ENCODE results near the gene AUTS2. TPM values are rescaled to one million over a fixed set of nuclear protein-coding genes. Genes with fewer than 3 reads are reported as not detected.
A peak's percentile ranks its signal among the peaks of the same experiment; 100 is the strongest.

Gene AUTS2
- polyA plus RNA-seq, 6 donors from 2014 or later, result 8.8 to 28.0 (median 20.9) TPM

DNA sequence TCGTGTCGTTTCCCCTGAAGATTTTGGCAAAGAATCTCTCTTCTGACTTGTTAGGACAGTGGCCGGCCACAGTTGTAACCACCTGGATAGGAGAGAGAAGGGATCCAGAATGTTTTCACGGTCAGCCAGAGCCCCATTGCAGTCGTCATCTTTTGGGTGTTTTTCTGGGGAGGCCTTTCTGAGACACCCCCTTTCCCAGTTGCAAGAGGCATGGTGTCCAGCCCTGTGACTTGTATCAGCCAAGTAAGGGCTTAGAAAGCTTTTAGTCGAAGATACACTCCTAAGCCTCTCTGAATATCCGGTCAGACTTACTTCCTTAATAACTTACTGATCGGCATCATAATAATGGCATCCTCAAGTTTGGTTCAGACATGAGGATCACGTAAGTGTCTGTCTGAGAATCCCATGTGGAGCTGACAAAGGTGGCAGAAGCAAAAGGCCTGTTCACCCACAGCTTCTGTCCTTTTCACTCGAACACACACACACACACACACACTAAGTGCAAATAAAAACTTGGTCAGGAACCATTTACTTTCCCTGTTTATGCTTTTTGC is 1098.0 kb downstream of the AUTS2 start:
- no peaks in the 10 kb centered on the region for H3K9me3 Mint-ChIP-seq
- H3K27ac Mint-ChIP-seq, result no peak overlapping the region
- DNase-seq, result no peak

GRCh38 chr7:70698219-70698832 is 1100.1 kb downstream of the AUTS2 start:
- H3K36me3 Mint-ChIP-seq, result peaks cover 0 to 5% of the 10 kb centered on the region in 2 donors
- peaks cover 7 to 18% (median 13%) of the 10 kb centered on the region in 3 donors for H3K27me3 Mint-ChIP-seq
- DNase-seq (peak; percentile 26), ATAC-seq (ENCODE audit: low read depth in 2 of 2) (no peak)
- no peak overlapping the region for H3K27ac Mint-ChIP-seq
- H3K4me3 Mint-ChIP-seq, result peak overlapping the region in 1 of 8 donors; percentile 20
- H3K9me3 Mint-ChIP-seq, result no peaks in the 10 kb centered on the region
- H3K4me1 Mint-ChIP-seq, result peaks cover 4 to 12% (median 10%) of the 10 kb centered on the region in 3 donors

More for the DNA sequence above, 1098.0 kb downstream of the AUTS2 start:
- ATAC-seq (ENCODE audit: low read depth in 2 of 2), result no peak
- Mint-ChIP-seq H3K36me3 (peaks cover 0 to 5% of the 10 kb centered on the region in 2 donors), H3K4me3 (peak overlapping the region in 7 of 8 donors; percentile 83 to 95 (median 91)), H3K4me1 (peaks cover 7 to 18% (median 16%) of the 10 kb centered on the region in 3 donors), H3K27me3 (peaks cover 7 to 24% (median 21%) of the 10 kb centered on the region in 3 donors)

DNA sequence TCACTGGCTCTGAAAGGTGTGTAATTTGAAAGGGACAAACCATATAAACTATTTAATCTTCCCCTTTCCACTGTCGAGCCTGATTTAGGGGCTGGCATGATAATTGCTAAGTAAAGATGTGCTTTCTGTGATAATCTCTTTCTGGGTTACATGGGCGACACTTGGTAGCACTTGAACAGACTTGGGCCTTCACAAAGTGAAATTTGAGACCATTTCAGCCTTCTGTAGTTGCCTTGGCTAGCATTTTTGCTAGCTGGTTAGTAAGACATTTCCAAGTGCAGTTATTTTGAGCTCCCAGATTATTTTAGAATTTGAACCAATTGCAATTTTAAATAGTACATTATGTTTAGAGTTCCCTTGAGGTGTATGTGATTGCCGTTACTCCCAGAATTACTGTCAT is 1101.0 kb downstream of the AUTS2 start:
- H3K36me3 Mint-ChIP-seq, result peaks cover 0 to 5% of the 10 kb centered on the region in 2 donors
- H3K27ac Mint-ChIP-seq, result no peak overlapping the region
- no peak for ATAC-seq (ENCODE audit: low read depth in 2 of 2)
- H3K9me3 Mint-ChIP-seq, result no peaks in the 10 kb centered on the region
- no peak overlapping the region for H3K4me3 Mint-ChIP-seq
- H3K27me3 Mint-ChIP-seq, result peaks cover 7 to 15% (median 11%) of the 10 kb centered on the region in 3 donors
- DNase-seq, result no peak
- peaks cover 4 to 11% (median 9%) of the 10 kb centered on the region in 3 donors for H3K4me1 Mint-ChIP-seq

DNA sequence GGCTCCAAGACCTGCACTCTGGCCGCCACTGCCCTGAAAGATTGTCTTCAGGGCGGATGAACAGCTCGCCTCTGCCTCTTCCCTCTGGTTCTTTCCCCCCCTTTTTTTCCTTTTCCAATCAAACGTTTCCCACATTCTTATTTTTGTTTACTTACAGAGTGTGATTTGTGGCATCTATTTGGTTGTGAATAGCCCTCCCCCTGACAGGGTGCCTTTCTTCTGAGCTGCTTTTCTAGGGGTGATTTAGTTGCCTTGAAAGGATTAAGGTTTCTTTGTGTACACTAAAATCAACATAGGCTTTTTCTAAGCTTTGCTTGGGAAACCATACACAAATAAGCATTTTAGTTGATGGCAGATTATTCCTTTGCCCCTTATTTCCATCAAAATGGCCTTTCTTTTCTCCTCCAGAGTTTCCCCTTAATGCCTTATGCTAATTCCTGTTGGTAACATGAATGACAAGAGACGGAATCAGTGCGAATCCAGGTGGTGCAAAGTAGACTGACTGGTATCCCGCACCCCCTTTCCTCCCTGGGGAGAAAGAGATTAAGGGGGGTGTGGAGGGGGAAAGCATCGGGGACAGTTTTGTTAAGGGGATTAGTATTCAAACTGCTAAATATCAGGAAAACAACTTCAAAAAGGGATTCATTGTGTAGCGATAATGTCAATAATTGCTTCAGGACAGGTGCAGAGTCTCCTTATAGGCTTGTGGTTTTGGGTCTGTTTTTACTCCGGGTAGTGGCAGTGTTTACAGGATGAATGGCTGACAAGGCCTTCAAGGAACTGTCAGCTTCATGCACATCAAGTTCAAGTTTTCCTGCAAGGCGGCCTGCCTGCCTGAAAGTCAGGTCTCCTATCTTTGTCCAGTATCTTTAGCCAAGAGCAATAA is 1102.0 kb downstream of the AUTS2 start:
- H3K4me3 Mint-ChIP-seq, result no peak overlapping the region
- no peak overlapping the region for H3K27ac Mint-ChIP-seq
- H3K9me3 Mint-ChIP-seq, result no peaks in the 10 kb centered on the region
- peaks cover 4 to 11% (median 9%) of the 10 kb centered on the region in 3 donors for H3K4me1 Mint-ChIP-seq
- H3K27me3 Mint-ChIP-seq, result peaks cover 7 to 15% (median 11%) of the 10 kb centered on the region in 3 donors
- no peak for DNase-seq
- H3K36me3 Mint-ChIP-seq, result peaks cover 0 to 5% of the 10 kb centered on the region in 2 donors
- no peak for ATAC-seq (ENCODE audit: low read depth in 2 of 2)

GRCh38 chr7:70700941-70701425 is 1102.7 kb downstream of the AUTS2 start:
- DNase-seq, result no peak
- H3K4me1 Mint-ChIP-seq, result peaks cover 0 to 5% (median 2%) of the 10 kb centered on the region in 3 donors
- H3K36me3 Mint-ChIP-seq, result no peaks in the 10 kb centered on the region
- no peaks in the 10 kb centered on the region for H3K9me3 Mint-ChIP-seq
- no peak overlapping the region for H3K4me3 Mint-ChIP-seq
- no peak for ATAC-seq (ENCODE audit: low read depth in 2 of 2)
- H3K27ac Mint-ChIP-seq, result no peak overlapping the region
- H3K27me3 Mint-ChIP-seq, result peaks cover 0 to 8% (median 5%) of the 10 kb centered on the region in 3 donors

GRCh38 chr7:70701477-70701876 is 1103.2 kb downstream of the AUTS2 start:
- ATAC-seq (ENCODE audit: low read depth in 2 of 2) (no peak), DNase-seq (no peak)
- Mint-ChIP-seq H3K4me3 (no peak overlapping the region), H3K27ac (no peak overlapping the region), H3K9me3 (no peaks in the 10 kb centered on the region), H3K27me3 (peaks cover 0 to 3% (median under 1%) of the 10 kb centered on the region in 3 donors), H3K36me3 (no peaks in the 10 kb centered on the region), H3K4me1 (no peaks in the 10 kb centered on the region)

DNA sequence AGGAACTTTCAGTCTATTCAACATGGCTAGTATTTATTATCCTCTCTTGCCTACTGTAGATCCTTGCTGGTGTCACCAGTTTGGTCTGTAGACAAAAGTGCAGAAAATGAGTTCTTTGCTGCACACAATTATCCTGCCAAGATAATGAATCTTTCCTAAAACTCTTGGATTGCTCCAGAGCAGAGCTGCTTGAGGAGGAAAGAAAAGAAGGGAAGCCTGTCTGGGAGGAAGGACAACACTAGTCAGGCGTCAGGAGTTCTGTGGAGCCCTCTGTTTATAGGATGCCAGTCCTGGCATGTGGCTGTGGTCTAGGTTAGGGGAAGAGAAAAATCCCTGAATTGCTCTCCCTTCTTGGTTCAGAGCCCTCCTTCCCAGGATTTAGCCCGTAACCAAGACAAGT is 1103.7 kb downstream of the AUTS2 start:
- Mint-ChIP-seq H3K36me3 (no peaks in the 10 kb centered on the region), H3K4me1 (no peaks in the 10 kb centered on the region), H3K27ac (no peak overlapping the region), H3K27me3 (no peaks in the 10 kb centered on the region), H3K4me3 (no peak overlapping the region), H3K9me3 (no peaks in the 10 kb centered on the region)
- ATAC-seq (ENCODE audit: low read depth in 2 of 2), result no peak
- DNase-seq, result no peak

DNA sequence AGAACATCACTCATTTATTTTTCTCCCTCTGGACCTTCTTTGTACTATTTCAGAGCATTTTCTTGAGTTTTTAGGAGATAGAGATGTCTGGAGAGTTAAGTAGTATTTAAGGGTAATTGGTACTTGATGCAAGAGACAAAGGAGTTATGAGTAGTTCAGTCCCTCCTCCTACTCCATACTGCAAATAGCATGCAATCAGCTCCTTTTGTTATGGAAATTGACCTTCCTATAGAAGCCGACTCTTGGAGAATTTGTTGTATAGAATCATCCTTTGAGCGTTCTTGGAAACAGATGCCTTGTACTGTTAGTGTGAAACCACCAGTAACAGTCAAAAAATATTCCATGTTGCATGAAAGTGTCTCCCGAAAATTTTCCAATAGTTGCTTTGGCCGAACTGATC is 1105.5 kb downstream of the AUTS2 start:
- DNase-seq, result no peak
- H3K27ac Mint-ChIP-seq, result no peak overlapping the region
- ATAC-seq (ENCODE audit: low read depth in 2 of 2), result no peak
- H3K4me1 Mint-ChIP-seq, result no peaks in the 10 kb centered on the region
- no peaks in the 10 kb centered on the region for H3K36me3 Mint-ChIP-seq
- no peak overlapping the region for H3K4me3 Mint-ChIP-seq
- H3K9me3 Mint-ChIP-seq, result no peaks in the 10 kb centered on the region
- no peaks in the 10 kb centered on the region for H3K27me3 Mint-ChIP-seq

DNA sequence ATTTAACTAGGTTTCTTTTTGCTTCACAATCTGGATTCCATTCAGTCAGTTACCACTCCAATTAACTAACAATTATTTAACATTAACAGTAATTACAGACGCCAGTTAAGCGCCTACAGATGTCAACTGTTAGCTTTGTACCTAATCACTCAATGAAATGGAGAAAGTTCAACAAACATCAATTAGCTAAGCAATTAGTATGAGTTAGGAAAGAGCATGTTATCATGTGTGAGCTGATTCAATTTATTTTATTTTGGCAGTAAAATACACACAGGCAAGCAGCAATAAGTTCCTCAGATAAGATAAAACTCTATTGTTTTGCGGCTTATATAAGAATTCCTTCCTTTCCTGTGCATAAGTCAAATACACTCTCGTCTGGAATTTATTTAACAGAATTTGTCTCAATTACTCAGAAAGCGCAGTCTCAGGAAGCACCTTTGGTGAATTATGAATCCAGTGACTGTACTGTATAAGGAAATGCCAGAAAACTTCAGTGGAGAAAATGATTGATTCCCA is 1106.6 kb downstream of the AUTS2 start:
- no peaks in the 10 kb centered on the region for H3K36me3 Mint-ChIP-seq
- ATAC-seq (ENCODE audit: low read depth in 2 of 2) (no peak), DNase-seq (no peak)
- no peak overlapping the region for H3K4me3 Mint-ChIP-seq
- H3K27ac Mint-ChIP-seq, result no peak overlapping the region
- H3K27me3 Mint-ChIP-seq, result no peaks in the 10 kb centered on the region
- no peaks in the 10 kb centered on the region for H3K9me3 Mint-ChIP-seq
- H3K4me1 Mint-ChIP-seq, result no peaks in the 10 kb centered on the region

DNA sequence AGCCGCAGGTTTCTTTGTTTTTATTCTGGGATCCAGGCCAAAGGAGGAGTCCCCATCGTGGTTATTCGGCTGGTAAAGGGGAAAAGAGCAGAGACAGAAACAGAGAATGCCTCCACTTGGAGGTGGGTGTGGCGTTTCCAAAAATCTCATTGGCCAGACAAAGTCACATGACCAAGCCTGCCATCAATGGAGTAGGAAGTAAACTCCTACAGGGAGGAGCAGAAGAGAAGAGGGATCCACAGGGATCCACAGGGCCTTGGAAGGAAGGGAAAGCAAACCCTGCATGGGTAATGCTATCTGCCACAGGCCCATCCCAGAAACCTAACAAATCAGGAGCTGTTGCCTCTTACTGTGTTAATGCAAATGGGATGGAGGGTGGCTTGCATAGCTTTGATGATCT is 1107.9 kb downstream of the AUTS2 start:
- no peaks in the 10 kb centered on the region for H3K27me3 Mint-ChIP-seq
- no peak overlapping the region for H3K27ac Mint-ChIP-seq
- no peaks in the 10 kb centered on the region for H3K36me3 Mint-ChIP-seq
- peaks cover 0 to 5% (median 0%) of the 10 kb centered on the region in 3 donors for H3K4me1 Mint-ChIP-seq
- DNase-seq (no peak), ATAC-seq (ENCODE audit: low read depth in 2 of 2) (no peak)
- no peaks in the 10 kb centered on the region for H3K9me3 Mint-ChIP-seq
- H3K4me3 Mint-ChIP-seq, result no peak overlapping the region

DNA sequence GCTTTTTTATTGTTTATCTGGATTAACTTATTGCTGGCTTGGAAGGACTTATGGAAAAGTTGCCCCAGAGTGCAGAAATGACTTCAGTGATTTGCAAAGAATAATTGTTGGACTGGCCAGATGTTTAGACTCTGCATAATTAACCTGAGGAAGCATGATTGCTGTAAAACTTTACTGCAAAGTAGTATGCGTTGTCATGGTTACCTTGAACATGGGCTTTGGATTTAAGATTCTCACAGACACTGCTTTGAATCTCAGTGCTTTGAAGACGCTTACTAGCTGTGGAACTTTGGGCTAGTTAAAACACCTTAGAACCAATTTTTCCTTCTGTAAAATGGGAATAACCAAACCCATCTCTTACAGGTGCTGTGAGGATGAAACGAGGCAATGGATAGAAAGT is 1108.4 kb downstream of the AUTS2 start:
- no peaks in the 10 kb centered on the region for H3K9me3 Mint-ChIP-seq
- DNase-seq, result no peak
- peaks cover 0 to 5% (median 0%) of the 10 kb centered on the region in 3 donors for H3K4me1 Mint-ChIP-seq
- H3K4me3 Mint-ChIP-seq, result no peak overlapping the region
- no peak for ATAC-seq (ENCODE audit: low read depth in 2 of 2)
- H3K27me3 Mint-ChIP-seq, result no peaks in the 10 kb centered on the region
- H3K36me3 Mint-ChIP-seq, result no peaks in the 10 kb centered on the region
- no peak overlapping the region for H3K27ac Mint-ChIP-seq

GRCh38 chr7:70707823-70708243 is 1109.6 kb downstream of the AUTS2 start:
- Mint-ChIP-seq H3K4me1 (peaks cover 0 to 5% (median 0%) of the 10 kb centered on the region in 3 donors), H3K9me3 (peaks cover 0 to under 1% (median 0%) of the 10 kb centered on the region in 7 donors), H3K27ac (no peak overlapping the region), H3K36me3 (no peaks in the 10 kb centered on the region), H3K27me3 (no peaks in the 10 kb centered on the region), H3K4me3 (no peak overlapping the region)
- DNase-seq (no peak), ATAC-seq (ENCODE audit: low read depth in 2 of 2) (no peak)

- peaks cover 0 to 9% (median 4%) of the 10 kb centered on the region in 7 donors for H3K9me3 Mint-ChIP-seq
- no peak overlapping the region for H3K27ac Mint-ChIP-seq
- no peak for ATAC-seq (ENCODE audit: low read depth in 2 of 2)
- H3K4me1 Mint-ChIP-seq, result peaks cover 0 to 5% (median 0%) of the 10 kb centered on the region in 3 donors
- no peaks in the 10 kb centered on the region for H3K27me3 Mint-ChIP-seq
- H3K36me3 Mint-ChIP-seq, result peaks cover 0 to 6% of the 10 kb centered on the region in 2 donors
- DNase-seq, result no peak
- H3K4me3 Mint-ChIP-seq, result no peak overlapping the region
These were observed 1111.8 kb downstream of the AUTS2 start for GRCh38 chr7:70710011-70710480.

All from naive B cell (primary cell).